ENCODE measurements around the gene MXD3.

MXD3 gene

DNA sequence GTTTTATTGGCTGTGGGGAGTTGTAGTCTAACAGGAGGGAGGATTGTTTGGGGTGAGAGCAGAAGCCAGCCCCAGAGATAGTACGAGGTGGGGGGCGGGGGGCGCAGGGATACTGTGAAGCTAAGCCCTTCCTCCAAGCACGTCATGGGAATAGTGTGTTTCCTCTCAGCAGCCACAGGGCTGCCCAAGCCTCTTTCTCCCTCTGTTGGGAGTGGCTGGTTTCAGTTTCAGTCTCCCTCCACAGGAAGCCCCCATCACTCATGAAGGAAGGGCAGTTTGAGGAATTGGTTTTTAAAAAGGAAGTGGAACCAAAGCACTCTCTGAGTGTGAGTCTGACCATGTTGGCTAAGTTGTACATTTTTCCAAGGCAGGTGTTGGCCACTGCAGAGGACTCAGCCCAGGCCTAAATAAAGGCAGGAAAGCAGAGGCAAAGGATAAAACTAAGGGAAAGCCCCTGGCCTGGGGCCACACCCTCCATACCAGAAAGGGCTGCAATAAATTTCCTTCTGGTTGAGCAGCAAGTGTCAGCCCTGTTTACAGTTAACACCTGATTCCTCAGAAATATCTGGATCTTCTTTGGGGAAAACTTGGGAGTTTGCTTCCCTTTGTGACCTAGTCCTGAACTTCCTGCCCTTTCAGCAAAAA, 11.3 kb downstream of the MXD3 start:
- no peak for TF ChIP-seq ZNF274 (IDR thresholded peaks at IDR 0.05; ENCODE audit: low read depth, low read length)
- no peak for TF ChIP-seq YY1 (IDR thresholded peaks at IDR 0.05; ENCODE audit: insufficient read depth, insufficient read length)
- TF ChIP-seq SUZ12 (IDR thresholded peaks at IDR 0.05; ENCODE audit: extremely low read depth, insufficient read depth, insufficient read length): no peak
- Histone ChIP-seq H3K27me3 (ENCODE audit: insufficient read depth, insufficient read length) (no peaks in the 10 kb centered on the region), H3K9me3 (ENCODE audit: insufficient read depth, low read length) (no peaks in the 10 kb centered on the region), H3K9ac (ENCODE audit: insufficient read length, low read depth) (no peak overlapping the region), H3K4me1 (ENCODE audit: insufficient read depth, insufficient read length) (peaks cover 12% of the 10 kb centered on the region), H3K4me3 (ENCODE audit: insufficient read length, low read depth) (no peak overlapping the region), H3K36me3 (ENCODE audit: insufficient read depth, insufficient read length, low read length) (peaks cover 53% of the 10 kb centered on the region)
- DNase-seq (ENCODE audit: low read depth, low spot score): no peak

DNA sequence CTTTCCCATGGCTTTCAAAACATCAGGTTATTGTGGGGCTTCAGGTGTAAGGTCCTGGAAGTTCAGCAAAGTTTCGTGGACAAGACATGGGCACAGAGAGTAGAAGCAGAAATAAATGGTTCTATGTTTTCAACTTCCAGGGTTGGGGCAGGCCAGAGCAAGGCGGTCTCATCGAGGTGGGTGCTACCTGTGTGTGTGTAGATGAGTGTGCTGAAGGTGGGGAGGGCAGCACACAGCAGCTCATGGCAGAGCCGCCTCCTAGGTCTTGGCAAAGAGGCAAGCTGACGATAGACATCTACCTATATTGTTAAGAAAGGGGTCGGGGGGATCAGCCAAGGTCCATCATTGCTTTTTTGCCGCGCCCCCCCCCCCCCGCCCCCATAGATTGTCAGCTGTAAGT, 12.0 kb downstream of the MXD3 start:
- peaks cover 10% of the 10 kb centered on the region for H3K4me1 ChIP-seq (ENCODE audit: insufficient read depth, insufficient read length)
- no peak overlapping the region for H3K4me3 ChIP-seq (ENCODE audit: insufficient read length, low read depth)
- H3K36me3 ChIP-seq (ENCODE audit: insufficient read depth, insufficient read length, low read length): peaks cover 53% of the 10 kb centered on the region
- no peak for DNase-seq (ENCODE audit: low read depth, low spot score)
- H3K9ac ChIP-seq (ENCODE audit: insufficient read length, low read depth): no peak overlapping the region
- no peaks in the 10 kb centered on the region for H3K27me3 ChIP-seq (ENCODE audit: insufficient read depth, insufficient read length)
- TF ChIP-seq ZNF274 (IDR thresholded peaks at IDR 0.05; ENCODE audit: low read depth, low read length) (no peak), SUZ12 (IDR thresholded peaks at IDR 0.05; ENCODE audit: extremely low read depth, insufficient read depth, insufficient read length) (no peak), YY1 (IDR thresholded peaks at IDR 0.05; ENCODE audit: insufficient read depth, insufficient read length) (no peak)
- no peaks in the 10 kb centered on the region for H3K9me3 ChIP-seq (ENCODE audit: insufficient read depth, low read length)

DNA sequence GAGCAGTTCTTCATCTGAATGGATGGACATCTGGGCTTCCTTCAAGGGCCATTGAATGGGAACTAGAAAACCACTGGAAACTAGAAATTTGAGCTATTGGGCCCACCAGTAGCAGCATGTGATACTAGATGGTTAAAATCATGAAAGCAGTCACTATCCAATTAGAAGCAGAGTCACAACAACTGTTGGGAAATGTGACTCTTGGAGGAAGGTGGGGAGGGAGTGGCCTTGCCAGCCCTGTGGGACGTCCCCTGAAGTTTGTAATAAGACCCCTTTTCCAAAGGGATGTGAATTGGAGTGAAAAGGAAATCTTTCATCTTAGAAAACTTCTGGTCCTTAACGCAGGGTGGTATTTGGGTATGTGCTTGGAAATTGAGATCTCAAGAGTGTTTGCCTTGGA, 13.8 kb downstream of the MXD3 start:
- Histone ChIP-seq H3K9ac (ENCODE audit: insufficient read length, low read depth) (no peak overlapping the region), H3K27me3 (ENCODE audit: insufficient read depth, insufficient read length) (no peaks in the 10 kb centered on the region), H3K36me3 (ENCODE audit: insufficient read depth, insufficient read length, low read length) (peaks cover 65% of the 10 kb centered on the region), H3K4me3 (ENCODE audit: insufficient read length, low read depth) (no peak overlapping the region), H3K9me3 (ENCODE audit: insufficient read depth, low read length) (no peaks in the 10 kb centered on the region), H3K4me1 (ENCODE audit: insufficient read depth, insufficient read length) (peaks cover 8% of the 10 kb centered on the region)
- no peak for TF ChIP-seq ZNF274 (IDR thresholded peaks at IDR 0.05; ENCODE audit: low read depth, low read length)
- TF ChIP-seq YY1 (IDR thresholded peaks at IDR 0.05; ENCODE audit: insufficient read depth, insufficient read length): no peak
- no peak for TF ChIP-seq SUZ12 (IDR thresholded peaks at IDR 0.05; ENCODE audit: extremely low read depth, insufficient read depth, insufficient read length)
- DNase-seq (ENCODE audit: low read depth, low spot score): no peak

DNA sequence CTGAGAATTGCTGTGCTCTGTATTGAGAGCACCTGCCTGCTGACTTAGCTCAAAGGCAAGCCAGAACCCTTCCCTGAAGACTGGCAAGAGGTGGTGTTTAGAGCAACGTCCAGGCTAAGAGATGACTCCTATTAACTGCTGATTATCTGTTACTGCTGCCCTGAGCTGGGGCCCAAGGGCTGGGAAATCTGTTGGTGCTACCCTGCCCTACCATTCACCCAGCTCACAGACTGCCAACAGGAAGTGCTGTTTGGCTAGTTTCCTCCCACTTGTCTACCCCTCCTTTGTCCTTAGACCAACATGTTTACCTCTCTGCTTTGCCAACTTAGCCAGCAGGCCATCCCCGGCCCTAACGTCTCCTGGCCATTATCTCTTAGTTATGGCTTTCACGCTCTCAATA, 15.1 kb downstream of the MXD3 start:
- Histone ChIP-seq H3K36me3 (ENCODE audit: insufficient read depth, insufficient read length, low read length) (peaks cover 71% of the 10 kb centered on the region), H3K4me3 (ENCODE audit: insufficient read length, low read depth) (no peak overlapping the region), H3K9me3 (ENCODE audit: insufficient read depth, low read length) (no peaks in the 10 kb centered on the region), H3K4me1 (ENCODE audit: insufficient read depth, insufficient read length) (peaks cover 4% of the 10 kb centered on the region), H3K9ac (ENCODE audit: insufficient read length, low read depth) (no peak overlapping the region), H3K27me3 (ENCODE audit: insufficient read depth, insufficient read length) (no peaks in the 10 kb centered on the region)
- TF ChIP-seq ZNF274 (IDR thresholded peaks at IDR 0.05; ENCODE audit: low read depth, low read length) (no peak), YY1 (IDR thresholded peaks at IDR 0.05; ENCODE audit: insufficient read depth, insufficient read length) (no peak), SUZ12 (IDR thresholded peaks at IDR 0.05; ENCODE audit: extremely low read depth, insufficient read depth, insufficient read length) (no peak)
- DNase-seq (ENCODE audit: low read depth, low spot score): no peak

DNA sequence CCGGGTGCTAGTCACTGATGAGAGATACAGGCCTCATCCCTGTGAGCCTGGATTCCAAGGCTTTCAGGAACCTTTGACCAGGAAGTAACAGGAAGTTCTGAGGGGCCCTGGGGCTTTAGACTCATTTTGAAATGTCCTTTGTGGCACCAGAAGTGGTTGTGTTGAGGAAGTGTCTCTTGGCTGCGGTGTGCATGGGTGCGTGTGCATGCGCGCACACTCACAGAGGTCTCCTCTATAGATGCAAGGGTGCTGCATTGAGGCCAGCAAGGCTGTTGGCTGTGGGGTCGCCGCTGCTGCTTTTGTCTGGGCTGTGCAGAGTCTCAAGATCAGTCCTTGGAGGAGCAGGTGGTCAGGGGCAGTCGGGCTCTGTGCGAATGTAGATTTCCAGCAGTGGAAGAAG, 15.8 kb downstream of the MXD3 start:
- H3K9ac ChIP-seq (ENCODE audit: insufficient read length, low read depth): no peak overlapping the region
- peaks cover 4% of the 10 kb centered on the region for H3K4me1 ChIP-seq (ENCODE audit: insufficient read depth, insufficient read length)
- no peak overlapping the region for H3K4me3 ChIP-seq (ENCODE audit: insufficient read length, low read depth)
- no peaks in the 10 kb centered on the region for H3K27me3 ChIP-seq (ENCODE audit: insufficient read depth, insufficient read length)
- H3K36me3 ChIP-seq (ENCODE audit: insufficient read depth, insufficient read length, low read length): peaks cover 69% of the 10 kb centered on the region
- no peak for DNase-seq (ENCODE audit: low read depth, low spot score)
- H3K9me3 ChIP-seq (ENCODE audit: insufficient read depth, low read length): no peaks in the 10 kb centered on the region
- TF ChIP-seq ZNF274 (IDR thresholded peaks at IDR 0.05; ENCODE audit: low read depth, low read length): no peak

DNA sequence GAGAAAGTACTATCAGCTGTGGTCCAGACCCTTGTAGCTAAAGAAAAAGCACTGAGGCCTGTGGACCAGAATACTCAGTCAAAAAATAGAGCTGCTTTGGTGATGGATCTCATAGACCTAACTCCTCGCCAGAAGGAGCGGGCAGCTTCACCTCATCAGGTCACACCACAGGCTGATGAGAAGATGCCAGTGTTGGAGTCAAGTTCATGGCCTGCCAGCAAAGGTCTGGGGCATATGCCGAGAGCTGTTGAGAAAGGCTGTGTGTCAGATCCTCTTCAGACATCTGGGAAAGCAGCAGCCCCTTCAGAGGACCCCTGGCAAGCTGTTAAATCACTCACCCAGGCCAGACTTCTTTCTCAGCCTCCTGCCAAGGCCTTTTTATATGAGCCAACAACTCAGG, 17.1 kb downstream of the MXD3 start:
- no peak for TF ChIP-seq SUZ12 (IDR thresholded peaks at IDR 0.05; ENCODE audit: extremely low read depth, insufficient read depth, insufficient read length)
- TF ChIP-seq YY1 (IDR thresholded peaks at IDR 0.05; ENCODE audit: insufficient read depth, insufficient read length): no peak
- TF ChIP-seq ZNF274 (IDR thresholded peaks at IDR 0.05; ENCODE audit: low read depth, low read length): no peak
- Histone ChIP-seq H3K27me3 (ENCODE audit: insufficient read depth, insufficient read length) (no peaks in the 10 kb centered on the region), H3K9ac (ENCODE audit: insufficient read length, low read depth) (no peak overlapping the region), H3K9me3 (ENCODE audit: insufficient read depth, low read length) (no peaks in the 10 kb centered on the region), H3K36me3 (ENCODE audit: insufficient read depth, insufficient read length, low read length) (peaks cover 71% of the 10 kb centered on the region), H3K4me1 (ENCODE audit: insufficient read depth, insufficient read length) (peaks cover 4% of the 10 kb centered on the region), H3K4me3 (ENCODE audit: insufficient read length, low read depth) (no peak overlapping the region)
- no peak for DNase-seq (ENCODE audit: low read depth, low spot score)

DNA sequence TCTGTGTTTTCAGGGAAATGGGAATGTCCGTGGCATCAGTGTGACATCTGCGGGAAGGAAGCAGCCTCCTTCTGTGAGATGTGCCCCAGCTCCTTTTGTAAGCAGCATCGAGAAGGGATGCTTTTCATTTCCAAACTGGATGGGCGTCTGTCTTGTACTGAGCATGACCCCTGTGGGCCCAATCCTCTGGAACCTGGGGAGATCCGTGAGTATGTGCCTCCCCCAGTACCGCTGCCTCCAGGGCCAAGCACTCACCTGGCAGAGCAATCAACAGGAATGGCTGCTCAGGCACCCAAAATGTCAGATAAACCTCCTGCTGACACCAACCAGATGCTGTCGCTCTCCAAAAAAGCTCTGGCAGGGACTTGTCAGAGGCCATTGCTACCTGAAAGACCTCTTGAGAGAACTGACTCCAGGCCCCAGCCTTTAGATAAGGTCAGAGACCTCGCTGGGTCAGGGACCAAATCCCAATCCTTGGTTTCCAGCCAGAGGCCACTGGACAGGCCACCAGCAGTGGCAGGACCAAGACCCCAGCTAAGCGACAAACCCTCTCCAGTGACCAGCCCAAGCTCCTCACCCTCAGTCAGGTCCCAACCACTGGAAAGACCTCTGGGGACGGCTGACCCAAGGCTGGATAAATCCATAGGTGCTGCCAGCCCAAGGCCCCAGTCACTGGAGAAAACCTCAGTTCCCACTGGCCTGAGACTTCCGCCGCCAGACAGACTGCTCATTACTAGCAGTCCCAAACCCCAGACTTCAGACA, 17.7 kb downstream of the MXD3 start:
- no peak for TF ChIP-seq ZNF274 (IDR thresholded peaks at IDR 0.05; ENCODE audit: low read depth, low read length)
- no peak for TF ChIP-seq SUZ12 (IDR thresholded peaks at IDR 0.05; ENCODE audit: extremely low read depth, insufficient read depth, insufficient read length)
- TF ChIP-seq YY1 (IDR thresholded peaks at IDR 0.05; ENCODE audit: insufficient read depth, insufficient read length): no peak
- H3K27me3 ChIP-seq (ENCODE audit: insufficient read depth, insufficient read length): no peaks in the 10 kb centered on the region
- no peak for DNase-seq (ENCODE audit: low read depth, low spot score)
- no peak overlapping the region for H3K4me3 ChIP-seq (ENCODE audit: insufficient read length, low read depth)
- peaks cover 4% of the 10 kb centered on the region for H3K4me1 ChIP-seq (ENCODE audit: insufficient read depth, insufficient read length)
- H3K9me3 ChIP-seq (ENCODE audit: insufficient read depth, low read length): no peaks in the 10 kb centered on the region
- H3K9ac ChIP-seq (ENCODE audit: insufficient read length, low read depth): no peak overlapping the region
- H3K36me3 ChIP-seq (ENCODE audit: insufficient read depth, insufficient read length, low read length): peaks cover 73% of the 10 kb centered on the region

Data from NT2/D1 (cell line).